Measurements from ENCODE around the gene PTBP2.

PTBP2 gene, protein sequence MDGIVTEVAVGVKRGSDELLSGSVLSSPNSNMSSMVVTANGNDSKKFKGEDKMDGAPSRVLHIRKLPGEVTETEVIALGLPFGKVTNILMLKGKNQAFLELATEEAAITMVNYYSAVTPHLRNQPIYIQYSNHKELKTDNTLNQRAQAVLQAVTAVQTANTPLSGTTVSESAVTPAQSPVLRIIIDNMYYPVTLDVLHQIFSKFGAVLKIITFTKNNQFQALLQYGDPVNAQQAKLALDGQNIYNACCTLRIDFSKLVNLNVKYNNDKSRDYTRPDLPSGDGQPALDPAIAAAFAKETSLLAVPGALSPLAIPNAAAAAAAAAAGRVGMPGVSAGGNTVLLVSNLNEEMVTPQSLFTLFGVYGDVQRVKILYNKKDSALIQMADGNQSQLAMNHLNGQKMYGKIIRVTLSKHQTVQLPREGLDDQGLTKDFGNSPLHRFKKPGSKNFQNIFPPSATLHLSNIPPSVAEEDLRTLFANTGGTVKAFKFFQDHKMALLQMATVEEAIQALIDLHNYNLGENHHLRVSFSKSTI

DNA sequence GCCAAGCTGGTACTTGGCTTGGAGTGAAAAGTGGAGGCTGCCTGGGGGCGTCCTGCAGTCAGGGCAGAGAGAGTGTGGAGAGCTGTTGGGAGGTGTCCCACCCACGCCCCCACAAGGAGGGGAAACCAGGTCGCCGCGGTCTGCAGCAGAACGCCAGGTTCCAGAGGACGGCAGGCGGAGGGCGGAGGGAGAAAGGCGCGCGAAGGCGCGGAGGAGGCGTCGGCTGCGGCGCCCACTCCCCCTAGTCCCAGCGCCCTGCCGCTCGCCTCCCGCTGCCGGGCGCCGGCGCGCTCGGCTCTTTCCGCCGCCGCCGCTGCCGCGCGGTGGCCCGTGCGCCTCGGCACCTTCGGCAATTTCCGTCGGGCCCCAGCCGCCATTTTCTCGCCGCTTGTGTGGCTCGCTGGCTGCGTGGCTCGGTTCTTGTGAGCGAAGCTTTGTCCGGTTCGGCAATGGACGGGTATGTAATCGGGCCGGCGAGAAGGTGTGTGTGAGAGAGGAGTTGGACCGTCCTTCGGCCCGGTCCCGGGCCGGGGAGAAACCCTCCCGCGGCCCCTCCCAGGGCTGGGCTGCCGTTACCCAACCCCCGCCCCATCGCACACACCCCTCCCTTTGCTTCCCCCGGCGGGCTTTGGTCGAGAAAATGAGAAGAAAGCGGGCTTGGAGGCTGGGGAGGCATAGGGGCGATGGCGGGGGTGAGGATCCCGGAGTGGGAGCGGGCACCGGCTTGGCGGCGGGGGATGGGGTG is at the start of gene PTBP2:
PTBP2 (plus strand) TSS at position 369 of the 745 bp plus-strand sequence; CDS start at position 450, 81 bp downstream.
- DNase-seq (ENCODE audit: low spot score), result peak; percentile 96

DNA sequence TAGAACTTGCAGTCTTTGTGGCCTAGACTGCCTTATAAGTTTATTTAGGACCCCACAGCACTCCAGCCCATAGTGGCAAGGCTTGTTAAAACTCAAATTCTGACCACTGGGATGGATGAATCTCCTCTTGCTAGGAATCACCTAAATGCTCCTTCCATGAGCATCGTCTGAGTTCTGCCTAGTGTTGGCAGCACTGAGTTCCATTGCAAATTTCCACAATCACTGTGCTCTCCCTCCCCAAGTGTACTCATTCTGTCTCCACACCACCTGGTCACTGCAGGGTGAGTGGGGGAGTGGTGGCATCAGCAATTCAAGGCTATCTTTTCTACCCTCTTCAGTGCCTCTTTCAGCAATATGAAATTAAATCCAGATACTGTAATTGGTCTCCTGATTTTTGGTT is 46.7 kb upstream of the PTBP2 start:
- DNase-seq (ENCODE audit: low spot score), result no peak

DNA sequence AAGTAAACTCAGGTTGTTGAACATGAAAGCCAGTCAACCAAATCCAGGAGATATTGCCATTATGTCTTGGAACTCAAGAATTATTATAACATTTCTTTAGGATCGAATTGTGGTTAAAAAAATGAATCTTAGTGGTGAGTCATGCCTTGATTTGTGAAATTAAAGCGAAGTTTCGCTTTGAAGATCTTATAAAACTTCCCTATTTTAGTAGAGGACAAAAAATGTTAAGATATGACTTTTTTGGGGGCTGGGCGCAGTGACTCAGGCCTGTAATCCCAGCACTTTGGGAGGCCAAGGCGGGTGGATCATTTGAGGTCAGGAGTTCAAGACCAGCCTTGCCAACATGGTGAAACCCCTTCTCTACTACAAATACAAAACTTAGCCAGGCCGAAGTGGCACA is 39.5 kb upstream of the PTBP2 start:
- DNase-seq (ENCODE audit: low spot score), result no peak

- no peak for DNase-seq (ENCODE audit: low spot score)
Observed at GRCh38 chr1:96683931-96684330, 37.7 kb upstream of the PTBP2 start.

DNA sequence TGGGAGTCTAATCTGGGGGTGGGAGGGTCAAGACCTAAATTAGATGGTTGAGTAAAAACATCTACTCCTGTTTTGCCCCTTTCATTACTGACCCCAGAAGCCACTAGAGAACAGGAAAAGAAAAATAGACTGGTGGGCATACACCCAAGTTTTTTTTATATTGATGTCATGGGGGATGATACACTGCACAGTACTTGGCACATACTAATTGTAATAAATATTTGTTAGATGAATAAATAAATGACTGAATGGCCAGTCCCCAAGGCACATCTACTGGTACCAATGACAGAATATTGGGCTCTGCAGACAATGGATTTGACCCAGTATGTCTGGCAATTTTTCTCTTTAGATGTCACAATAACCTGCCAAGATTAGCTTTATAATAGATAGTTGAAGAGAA is 36.8 kb upstream of the PTBP2 start:
- DNase-seq (ENCODE audit: low spot score), result no peak

DNA sequence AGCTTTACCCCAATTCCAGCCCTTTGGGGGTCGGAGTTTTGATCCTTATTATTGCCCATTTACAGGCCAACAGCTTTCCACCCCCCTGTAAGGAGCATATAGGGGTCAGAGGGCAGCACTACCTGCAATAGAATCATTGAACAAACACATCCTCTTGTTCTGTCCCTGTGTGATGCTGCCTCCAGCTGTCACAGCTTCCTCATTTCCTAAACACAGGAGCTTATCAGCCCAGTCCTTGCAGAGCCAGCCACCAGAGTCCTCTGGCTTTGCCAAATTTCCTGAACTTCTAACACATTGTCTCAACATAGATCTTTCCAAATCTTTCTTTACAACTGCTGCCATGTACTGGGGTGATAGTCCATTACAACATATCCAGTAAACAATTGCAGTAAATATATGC is 32.8 kb upstream of the PTBP2 start:
- peak; percentile 30 for DNase-seq (ENCODE audit: low spot score)

DNA sequence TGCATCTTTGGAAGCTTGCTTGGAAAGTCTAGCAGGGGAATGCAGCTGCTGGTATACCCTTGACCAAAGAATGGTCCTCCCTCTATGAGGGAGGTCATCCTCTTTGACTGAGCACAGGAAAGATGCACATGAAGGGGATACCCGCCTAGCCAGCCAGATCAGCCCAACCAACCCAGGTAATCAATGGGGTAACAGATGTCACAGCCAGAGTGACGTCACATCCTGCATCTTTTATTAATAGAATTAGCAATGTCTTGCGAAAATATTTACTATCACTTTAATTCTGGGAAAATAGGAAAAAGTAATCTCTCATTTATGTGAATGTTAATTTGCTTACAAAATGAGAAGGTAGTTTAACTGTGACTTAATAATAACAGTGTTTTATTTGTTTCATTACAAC is 25.6 kb upstream of the PTBP2 start:
- no peak for DNase-seq (ENCODE audit: low spot score)

DNA sequence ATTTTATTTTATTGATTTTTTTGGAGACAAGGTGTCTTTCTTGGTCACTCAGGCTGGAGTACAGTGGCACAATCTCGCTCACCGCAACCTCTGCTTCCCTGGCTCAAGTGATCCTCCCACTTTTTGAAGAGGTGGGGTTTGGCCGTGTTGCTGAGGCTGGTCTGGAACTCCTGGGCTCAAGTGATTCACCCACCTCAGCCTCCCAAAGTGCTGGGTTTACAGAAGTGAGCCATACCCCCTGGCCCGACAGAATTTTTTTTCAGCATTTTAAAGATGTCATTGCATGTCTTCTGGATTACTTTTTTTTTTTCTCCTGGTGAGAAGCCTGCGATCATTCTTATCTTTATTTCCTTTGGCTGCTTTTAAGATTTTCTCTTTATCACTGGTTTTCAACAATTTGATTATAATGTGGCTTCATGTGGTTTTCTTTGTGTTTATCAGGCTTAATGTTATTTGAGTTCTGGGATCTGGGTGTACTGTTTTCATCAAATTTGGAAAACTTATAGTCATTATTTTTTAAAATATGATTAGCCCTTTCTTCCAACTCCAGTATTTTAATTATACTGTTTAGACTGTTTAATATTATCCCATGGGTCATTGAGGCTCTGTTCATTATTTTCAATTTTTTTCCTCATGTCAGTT is 23.1 kb upstream of the PTBP2 start:
- DNase-seq (ENCODE audit: low spot score), result no peak

GRCh38 chr1:96703186-96703585 is 18.4 kb upstream of the PTBP2 start:
- DNase-seq (ENCODE audit: low spot score), result no peak

GRCh38 chr1:96707023-96707422 is 14.6 kb upstream of the PTBP2 start:
- no peak for DNase-seq (ENCODE audit: low spot score)

- DNase-seq (ENCODE audit: low spot score), result no peak
Observed at GRCh38 chr1:96708482-96708881, 13.1 kb upstream of the PTBP2 start.

- DNase-seq (ENCODE audit: low spot score), result no peak
Observed at GRCh38 chr1:96710708-96711477, 10.7 kb upstream of the PTBP2 start.

- DNase-seq (ENCODE audit: low spot score), result no peak
Observed at GRCh38 chr1:96713649-96714048, 7.9 kb upstream of the PTBP2 start.

DNA sequence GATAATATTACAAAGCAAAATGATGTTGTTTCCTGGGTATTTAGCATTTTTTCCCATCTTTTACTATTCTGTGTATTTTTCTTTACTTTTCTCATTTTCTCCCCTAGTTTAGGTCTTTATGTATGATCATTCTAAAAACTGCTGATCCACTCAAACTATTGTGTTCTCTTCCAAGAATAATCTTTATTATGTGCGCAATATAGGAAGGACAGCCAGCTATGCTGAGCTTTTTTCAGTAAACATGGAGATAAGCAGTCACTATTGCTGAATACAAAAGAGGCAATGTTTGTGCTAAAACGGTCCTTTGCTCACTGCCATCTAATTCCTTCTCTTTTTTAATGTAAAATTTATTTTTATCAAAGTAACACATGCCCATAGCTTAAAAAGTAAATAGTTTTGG is 6.7 kb upstream of the PTBP2 start:
- DNase-seq (ENCODE audit: low spot score), result no peak

DNA sequence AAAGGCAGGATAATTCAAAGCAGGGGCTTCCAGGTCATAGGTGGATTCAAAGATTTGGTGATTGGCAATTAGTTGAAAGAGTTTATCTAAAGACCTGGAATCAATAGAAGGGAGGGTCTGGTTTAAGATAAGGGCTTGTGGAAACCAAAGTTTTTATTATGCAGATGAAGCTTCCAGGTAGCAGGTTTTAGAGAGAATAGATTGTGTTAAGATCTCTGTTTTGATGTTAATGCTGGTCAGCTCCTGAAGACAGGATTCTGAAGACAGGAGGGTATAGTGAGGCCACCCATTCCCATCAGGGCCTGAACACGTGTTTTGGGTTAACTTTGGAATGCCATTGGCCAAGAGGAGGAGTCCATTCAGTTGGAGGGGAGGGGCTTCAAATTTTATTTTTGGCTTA is 6.1 kb upstream of the PTBP2 start:
- no peak for DNase-seq (ENCODE audit: low spot score)

DNA sequence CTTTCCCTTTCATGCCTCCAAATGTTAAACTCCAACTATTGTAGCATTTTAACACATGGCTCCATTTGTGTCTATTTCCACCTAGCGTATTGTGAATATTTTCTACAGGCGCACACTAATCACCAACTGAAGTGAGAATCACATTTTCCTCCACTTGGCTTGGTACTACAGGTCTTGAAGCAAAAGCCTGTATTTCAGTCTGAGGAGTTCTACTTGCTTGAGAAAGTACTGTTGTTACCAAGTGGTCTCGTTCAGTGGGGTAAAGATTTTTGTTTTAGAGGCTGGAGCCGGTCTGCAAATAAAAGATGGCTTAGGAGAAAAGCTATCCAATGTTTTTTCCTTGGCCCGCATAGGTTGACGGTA is 550 bp upstream of the PTBP2 start:
- no peak for DNase-seq (ENCODE audit: low spot score)

- peak; percentile 74 for DNase-seq (ENCODE audit: low spot score)
Observed at GRCh38 chr1:96722161-96722922, 758 bp downstream of the PTBP2 start.

- no peak for DNase-seq (ENCODE audit: low spot score)
Observed at GRCh38 chr1:96722958-96723357, 1.4 kb downstream of the PTBP2 start.

- DNase-seq (ENCODE audit: low spot score), result no peak
Observed at GRCh38 chr1:96723377-96723776, 1.8 kb downstream of the PTBP2 start.

DNA sequence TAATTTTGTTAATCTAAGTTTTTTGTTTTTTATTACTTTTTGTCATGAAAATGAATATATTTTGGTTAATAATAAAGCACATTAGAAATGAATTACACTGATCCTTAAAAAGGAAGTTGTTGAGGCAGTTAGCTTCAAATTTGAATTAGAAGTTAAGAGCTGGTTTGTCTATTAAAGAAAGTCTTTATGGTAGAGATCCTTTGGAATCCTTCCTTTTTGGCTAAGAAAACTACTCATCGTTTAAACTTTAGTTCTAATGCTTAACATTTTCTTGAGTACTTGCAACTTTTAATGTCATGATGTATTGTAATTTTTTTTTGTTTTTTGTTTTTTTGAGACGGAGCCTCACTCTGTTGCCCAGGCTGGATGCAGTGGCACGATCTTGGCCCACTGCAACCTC is 2.4 kb downstream of the PTBP2 start:
- DNase-seq (ENCODE audit: low spot score), result no peak

- no peak for DNase-seq (ENCODE audit: low spot score)
Observed at GRCh38 chr1:96727860-96728259, 6.3 kb downstream of the PTBP2 start.
